Urinary bladder (tissue), 4 donors: ENCODE data around the gene KRT31. TPM values are rescaled to one million over a fixed set of nuclear protein-coding genes. Genes with fewer than 3 reads are reported as not detected.
"Not testable (repeated sequence)": the region's sequence is repeated elsewhere in the genome, so short reads cannot be mapped to it uniquely, and the experiment has no call there.

Experiments used
- DNase-seq: peaks from one replicate; pipeline ENCODE4 v3.0.0-alpha.2; 2015; ENCODE audit errors: extremely low spot score
- H3K27ac ChIP-seq: one replicate; pipeline ENCODE4 v1.5.1; 2013; ENCODE audit warnings: low read depth, mild to moderate bottlenecking, moderate library complexity
- H3K36me3 ChIP-seq: one replicate; pipeline ENCODE4 v1.6.1; 2013; ENCODE audit warnings: mild to moderate bottlenecking, moderate library complexity; ENCODE audit not compliant: insufficient read depth
- H3K4me1 ChIP-seq: one replicate; pipeline ENCODE4 v1.6.1; 2013; ENCODE audit warnings: mild to moderate bottlenecking, moderate library complexity; ENCODE audit not compliant: insufficient read depth
- H3K4me3 ChIP-seq: one replicate; pipeline ENCODE4 v1.5.1; 2013; ENCODE audit warnings: low read depth, low read length
- WGBS: extraction: QIAGEN DNeasy Blood & Tissue Kit; methylation state at CpG from one replicate; pipeline ENCODE4 v1.1.7; 2013; 5-methylcytosine and 5-hydroxymethylcytosine counted together
- polyA plus RNA-seq: library from polyadenylated mRNA; stranded (reverse); fragments of 200-250 nt; gene quantifications from one replicate; pipeline ENCODE4 v1.2.3, GENCODE V29; 2013
- total RNA-seq: library from RNA; depleted of rRNA; stranded (reverse); fragments of >200 nt; gene quantifications from one replicate; pipeline ENCODE4 v1.2.3, GENCODE V29; 2014
- donor health status: healthy with polysubstance abuse.
- donor health status: healthy.

Gene KRT31
- 0.16 TPM for total RNA-seq
- polyA plus RNA-seq = not detected

DNA sequence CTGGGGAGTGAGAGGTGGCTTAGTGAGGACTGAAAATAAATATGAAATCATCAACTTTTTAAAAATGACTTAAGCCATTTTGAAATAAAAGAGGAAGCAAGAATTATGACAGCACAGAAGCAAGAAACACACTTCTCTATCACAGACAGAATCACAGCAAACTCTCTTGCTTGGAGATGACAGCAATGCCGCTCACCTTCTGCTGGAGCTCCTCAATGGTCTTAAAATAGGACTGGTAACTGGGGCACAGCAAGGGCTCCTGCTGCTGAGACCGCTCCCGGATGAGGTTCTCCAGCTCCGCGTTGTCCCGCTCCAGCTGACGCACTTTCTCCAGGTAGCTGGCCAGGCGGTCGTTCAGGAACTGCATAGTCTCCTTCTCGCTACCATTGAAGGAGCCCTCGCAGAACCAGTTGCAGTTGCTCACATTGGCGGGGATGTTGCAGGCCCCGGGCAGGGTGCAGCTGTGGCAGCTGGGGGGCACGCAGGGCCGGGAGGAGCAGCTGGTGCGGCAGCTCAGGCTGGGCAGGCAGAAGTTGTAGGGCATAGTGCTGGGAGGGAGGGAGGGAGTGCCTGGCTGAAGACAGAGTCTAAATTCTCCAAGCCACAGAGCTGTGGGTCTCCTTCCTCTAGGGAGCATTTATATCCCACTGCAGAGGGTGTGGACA, at the start of gene KRT31:
KRT31 (minus strand) TSS at position 613 of the 665 bp plus-strand sequence; CDS start at position 544, 69 bp downstream.
- WGBS = 91% methylated on average over 16 of the region's 16 CpGs
- Histone ChIP-seq H3K27ac (no peak within 1 kb of the TSS), H3K36me3 (no peaks in the 10 kb centered on the region), H3K4me3 (no peak within 1 kb of the TSS), H3K4me1 (no peaks in the 10 kb centered on the region)
- DNase-seq = no peak

DNA sequence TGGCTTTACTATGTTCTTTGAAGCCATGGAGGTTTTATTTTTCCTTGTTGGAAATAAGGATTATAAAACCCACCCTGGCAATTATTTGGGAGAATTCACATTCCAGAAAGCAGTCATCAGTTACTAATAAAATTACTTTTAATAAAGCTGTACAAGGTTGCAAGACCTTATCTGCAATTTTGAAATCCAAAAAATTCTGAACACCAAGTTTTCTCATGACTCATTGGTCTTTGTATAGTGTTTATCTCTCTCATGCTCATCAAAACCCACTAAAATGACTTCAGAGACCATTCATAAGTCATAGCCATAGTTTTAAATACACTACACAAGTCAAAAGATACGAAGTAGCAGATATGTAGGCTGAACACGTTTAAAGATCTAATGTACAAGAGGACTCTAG, 49.4 kb upstream of the KRT31 start:
- 41% methylated on average over 2 of the region's 2 CpGs for WGBS
- DNase-seq = no peak
- no peak overlapping the region for H3K27ac ChIP-seq

DNA sequence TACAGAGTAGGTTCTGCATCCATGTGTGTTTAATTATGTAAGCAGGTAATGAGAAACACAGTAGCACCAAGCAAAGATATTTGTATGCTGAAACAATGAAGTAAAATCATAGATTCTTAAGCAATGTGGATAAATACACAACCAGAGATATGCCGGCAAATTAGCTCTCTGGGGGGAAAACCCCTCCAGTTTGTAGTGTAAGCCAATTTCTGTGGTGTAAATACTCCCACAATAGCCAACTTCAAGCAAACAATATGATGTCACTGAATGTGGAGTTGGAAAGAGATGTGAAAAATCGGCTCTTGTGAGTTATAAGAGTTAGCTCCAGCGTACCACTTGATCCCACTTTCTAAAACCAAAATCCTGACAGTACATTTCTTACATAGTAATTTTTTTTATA, 47.2 kb upstream of the KRT31 start:
- WGBS = 69% methylated on average over 3 of the region's 3 CpGs
- H3K4me3 ChIP-seq = no peak overlapping the region
- no peaks in the 10 kb centered on the region for H3K4me1 ChIP-seq
- no peaks in the 10 kb centered on the region for H3K36me3 ChIP-seq
- DNase-seq = no peak
- no peak overlapping the region for H3K27ac ChIP-seq

More for the DNA sequence above, 49.4 kb upstream of the KRT31 start:
- Histone ChIP-seq H3K36me3 (no peaks in the 10 kb centered on the region), H3K4me1 (no peaks in the 10 kb centered on the region), H3K4me3 (no peak overlapping the region)

- no peak overlapping the region for H3K27ac ChIP-seq
- DNase-seq = no peak
- no peaks in the 10 kb centered on the region for H3K4me1 ChIP-seq
- H3K4me3 ChIP-seq = no peak overlapping the region
- H3K36me3 ChIP-seq = no peaks in the 10 kb centered on the region
- WGBS = 69% methylated on average over 1 of the region's 1 CpG
Observed at GRCh38 chr17:41444186-41444585, 46.8 kb upstream of the KRT31 start.

DNA sequence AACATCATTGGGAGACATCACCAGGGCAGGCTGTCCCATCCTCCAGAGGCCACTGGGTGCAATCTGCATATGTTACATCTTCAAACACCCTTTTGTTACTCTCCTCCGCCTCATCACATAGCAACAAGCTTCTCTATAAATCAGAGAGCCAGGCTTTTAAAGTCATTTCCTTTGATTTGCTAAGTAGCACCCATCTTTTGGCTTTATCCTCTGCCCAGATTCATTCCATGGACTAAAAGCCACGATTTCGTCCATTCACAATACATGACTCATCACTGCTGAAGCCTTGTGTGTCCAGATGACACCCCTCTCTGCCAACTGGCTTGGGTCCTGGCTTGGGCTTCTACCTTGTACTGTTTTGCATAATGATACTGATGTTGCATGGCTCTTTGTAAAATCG, 45.3 kb upstream of the KRT31 start:
- H3K36me3 ChIP-seq = no peaks in the 10 kb centered on the region
- no peaks in the 10 kb centered on the region for H3K4me1 ChIP-seq
- WGBS = 72% methylated on average over 4 of the region's 4 CpGs
- H3K4me3 ChIP-seq = no peak overlapping the region
- H3K27ac ChIP-seq = no peak overlapping the region
- DNase-seq = no peak

DNA sequence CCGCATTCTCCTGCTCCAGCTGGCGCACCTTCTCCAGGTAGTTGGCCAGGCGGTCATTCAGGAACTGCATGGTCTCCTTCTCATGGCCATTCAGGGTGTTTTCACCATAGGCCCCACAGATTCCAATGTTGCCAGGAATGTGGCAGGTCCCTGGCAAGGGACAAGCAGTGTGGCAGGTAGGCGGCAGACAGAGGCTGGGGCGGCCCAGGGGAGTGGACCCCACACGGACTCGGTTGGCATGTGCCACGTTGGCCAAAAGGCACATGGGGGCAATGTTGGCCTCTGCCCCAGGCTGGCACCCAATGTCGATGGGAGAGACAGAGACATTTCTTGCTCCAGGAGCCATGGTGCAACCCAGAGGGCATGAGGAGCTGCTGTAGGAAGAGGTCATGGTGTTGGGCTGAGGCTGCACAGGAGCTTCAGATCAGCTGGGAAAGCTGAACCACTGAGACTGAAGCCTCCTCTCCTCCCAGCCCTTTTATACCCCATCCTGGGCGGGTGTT, 43.2 kb upstream of the KRT31 start, which contains the start of gene KRT38:
KRT38 (minus strand) TSS at position 453 of the 503 bp plus-strand sequence; CDS start at position 391, 62 bp downstream.
- WGBS = 94% methylated on average over 10 of the region's 10 CpGs
- no peak for DNase-seq
- no peaks in the 10 kb centered on the region for H3K4me1 ChIP-seq
- no peaks in the 10 kb centered on the region for H3K36me3 ChIP-seq
- no peak within 1 kb of the TSS for H3K4me3 ChIP-seq
- no peak within 1 kb of the TSS for H3K27ac ChIP-seq

DNA sequence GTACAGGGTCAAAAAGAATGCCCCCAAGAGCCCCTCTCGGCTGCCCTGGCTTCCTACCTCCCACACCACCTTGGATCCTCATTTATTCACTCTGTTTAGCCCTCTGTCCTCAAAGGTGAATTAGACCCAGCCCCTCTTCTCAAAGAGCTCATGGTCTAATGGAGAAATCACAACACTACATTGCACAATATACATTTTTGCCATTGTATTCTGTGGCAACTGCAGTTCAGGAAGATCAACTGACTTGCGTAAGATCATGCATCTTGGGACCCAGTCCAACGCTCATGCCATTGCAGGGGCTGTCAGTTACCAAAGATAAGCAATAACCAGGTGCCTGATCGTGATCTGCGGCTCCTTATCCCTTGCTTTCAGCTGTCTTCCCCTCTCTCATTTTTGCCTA, 42.0 kb upstream of the KRT31 start:
- H3K27ac ChIP-seq = no peak overlapping the region
- no peak overlapping the region for H3K4me3 ChIP-seq
- H3K4me1 ChIP-seq = no peaks in the 10 kb centered on the region
- no peaks in the 10 kb centered on the region for H3K36me3 ChIP-seq
- 69% methylated on average over 5 of the region's 5 CpGs for WGBS
- no peak for DNase-seq

DNA sequence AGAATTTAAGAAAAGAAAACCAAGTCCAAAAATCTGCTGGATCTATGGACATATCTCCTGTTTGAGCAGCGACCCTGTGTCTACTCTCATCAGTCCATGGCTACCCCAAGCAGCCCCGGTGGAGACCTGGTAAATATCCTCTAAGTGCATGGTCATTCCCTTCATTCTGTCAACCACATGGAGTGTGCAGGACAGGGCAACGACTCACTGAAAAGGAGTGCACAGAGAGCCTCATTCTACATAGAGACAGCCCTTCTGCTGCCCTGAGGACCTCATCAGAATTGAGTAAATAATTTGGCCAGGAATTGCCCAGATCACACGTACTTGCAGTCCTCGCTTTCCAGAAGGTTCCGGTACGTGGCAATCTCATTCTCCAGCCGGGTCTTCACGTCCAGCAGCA, 40.4 kb upstream of the KRT31 start:
- Histone ChIP-seq H3K27ac (no peak overlapping the region), H3K4me3 (no peak overlapping the region), H3K36me3 (no peaks in the 10 kb centered on the region), H3K4me1 (no peaks in the 10 kb centered on the region)
- no peak for DNase-seq
- WGBS = 85% methylated on average over 9 of the region's 9 CpGs

- H3K27ac ChIP-seq = no peak overlapping the region
- DNase-seq = no peak
- H3K4me3 ChIP-seq = no peak overlapping the region
- H3K36me3 ChIP-seq = no peaks in the 10 kb centered on the region
- WGBS = 84% methylated on average over 7 of the region's 7 CpGs
- H3K4me1 ChIP-seq = no peaks in the 10 kb centered on the region
Observed at GRCh38 chr17:41437254-41437653, 39.8 kb upstream of the KRT31 start.

- Histone ChIP-seq H3K27ac (no peak overlapping the region), H3K4me1 (no peaks in the 10 kb centered on the region), H3K36me3 (no peaks in the 10 kb centered on the region), H3K4me3 (no peak overlapping the region)
- WGBS = 35% methylated on average over 5 of the region's 5 CpGs
- no peak for DNase-seq
Observed at GRCh38 chr17:41434415-41434814, 37.0 kb upstream of the KRT31 start.

GRCh38 chr17:41434005-41434404, 36.6 kb upstream of the KRT31 start:
- WGBS = 24% methylated on average over 4 of the region's 4 CpGs
- H3K27ac ChIP-seq = no peak overlapping the region
- no peak overlapping the region for H3K4me3 ChIP-seq
- H3K4me1 ChIP-seq = no peaks in the 10 kb centered on the region
- no peaks in the 10 kb centered on the region for H3K36me3 ChIP-seq
- DNase-seq = no peak

- no peaks in the 10 kb centered on the region for H3K4me1 ChIP-seq
- H3K27ac ChIP-seq = no peak overlapping the region
- H3K36me3 ChIP-seq = no peaks in the 10 kb centered on the region
- H3K4me3 ChIP-seq = no peak overlapping the region
- no peak for DNase-seq
- WGBS = 43% methylated on average over 4 of the region's 4 CpGs
Observed at GRCh38 chr17:41433586-41433985, 36.2 kb upstream of the KRT31 start.

GRCh38 chr17:41430376-41430775, 33.0 kb upstream of the KRT31 start:
- H3K27ac ChIP-seq, H3K4me1 ChIP-seq, DNase-seq, H3K4me3 ChIP-seq, H3K36me3 ChIP-seq: not testable (repeated sequence)
- 86% methylated on average over 9 of the region's 9 CpGs for WGBS

GRCh38 chr17:41429667-41430066, 32.3 kb upstream of the KRT31 start:
- no peaks in the 10 kb centered on the region for H3K4me1 ChIP-seq
- WGBS = 63% methylated on average over 7 of the region's 7 CpGs
- H3K27ac ChIP-seq = no peak overlapping the region
- DNase-seq = no peak
- no peaks in the 10 kb centered on the region for H3K36me3 ChIP-seq
- H3K4me3 ChIP-seq = no peak overlapping the region
